NCI-H345 treated with DMSO at 0.1 percent for 48 hours (cell line): Measurements from ENCODE around the gene MAP3K5.

Experiments used
- DNase-seq: peaks from one replicate; lab custom pipeline; 2025; ENCODE audit not compliant: unreplicated experiment; lab: John Stamatoyannopoulos, UW

The MAP3K5 gene

DNA sequence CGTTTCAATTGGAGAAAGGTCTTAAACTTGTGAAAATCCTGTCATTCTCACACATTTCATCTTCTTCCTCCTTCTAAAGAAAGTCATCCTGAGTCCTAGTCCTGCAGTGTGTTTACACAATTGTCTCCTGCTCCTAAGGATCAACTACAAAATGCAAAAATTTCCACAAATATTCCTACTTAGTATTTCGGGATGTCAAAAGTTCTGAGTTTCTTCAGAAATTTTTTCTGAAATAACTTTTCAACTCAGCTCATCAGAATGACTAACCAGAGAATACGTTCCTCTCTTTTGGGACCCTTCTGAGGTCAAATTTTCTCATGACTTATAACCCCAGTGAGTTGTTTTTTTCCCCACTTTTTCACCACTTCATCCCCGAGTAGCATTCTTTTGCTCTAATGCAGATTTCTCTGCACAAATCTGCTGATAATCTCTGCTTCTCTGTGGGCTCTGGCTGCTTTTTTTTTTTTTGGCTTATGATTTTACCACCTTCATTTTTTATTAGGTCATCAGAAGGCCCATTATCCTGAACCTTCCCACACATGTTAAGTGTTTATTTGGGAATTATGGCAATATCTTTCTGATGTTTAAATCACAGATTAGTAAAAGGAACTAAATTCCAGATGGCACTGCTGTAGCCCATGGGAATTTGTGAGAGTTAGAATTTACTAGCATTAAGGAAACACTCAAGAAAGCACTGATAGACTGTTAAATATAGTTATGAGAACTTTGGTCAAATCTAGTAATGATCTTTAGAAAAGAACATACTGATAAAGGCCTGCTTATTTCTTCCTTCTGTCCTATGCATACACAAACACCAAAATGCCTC lies 41.4 kb downstream of the MAP3K5 start:
- DNase-seq, result no peak

DNA sequence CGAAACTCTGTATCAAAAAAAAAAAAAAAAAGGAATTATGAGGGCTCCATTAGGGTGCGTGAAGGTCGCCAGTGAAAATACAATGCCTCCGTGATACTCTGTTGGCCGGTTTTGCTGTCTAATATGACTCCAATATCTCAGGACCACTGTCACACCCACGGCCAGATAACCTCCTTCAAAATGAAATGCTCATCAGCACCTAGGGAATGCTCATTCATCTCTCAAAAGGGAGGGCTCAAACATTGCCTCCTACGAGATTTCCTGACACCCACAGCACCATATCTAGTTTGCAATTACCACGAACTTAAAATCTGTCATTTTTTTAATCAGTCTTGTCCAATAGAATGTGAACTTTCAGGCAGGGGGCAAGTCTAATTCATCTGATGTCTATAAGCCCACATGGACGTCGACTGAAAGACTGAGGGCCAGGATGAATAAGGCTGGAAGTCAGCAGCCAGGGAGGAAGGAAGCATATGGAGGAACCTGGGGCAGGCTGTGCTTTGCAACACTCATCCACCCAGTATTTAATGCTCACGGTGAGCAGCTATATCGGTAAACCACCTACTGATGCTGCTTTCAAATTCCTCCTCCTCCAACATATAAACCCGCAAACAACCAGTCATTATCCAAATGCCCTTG lies 42.8 kb downstream of the MAP3K5 start:
- no peak for DNase-seq

DNA sequence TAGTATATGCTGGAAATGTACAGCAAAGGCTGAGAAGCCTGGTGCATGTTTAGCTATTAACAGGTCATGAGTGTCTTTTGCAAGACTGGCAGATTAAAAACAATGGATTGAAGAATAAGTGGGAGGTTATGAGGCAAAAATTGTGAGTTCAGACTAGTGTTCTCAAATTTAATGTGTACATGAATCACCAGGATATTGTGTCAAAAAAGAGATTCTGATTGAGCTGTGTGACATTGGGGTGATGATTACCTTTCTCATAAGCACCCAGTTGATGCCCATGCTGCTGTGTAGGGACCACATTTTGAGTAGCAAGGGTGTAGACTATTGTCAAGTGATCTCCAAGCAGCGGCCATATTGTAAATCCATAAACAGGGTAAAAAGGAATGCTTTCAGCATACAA lies 44.8 kb downstream of the MAP3K5 start:
- DNase-seq, result no peak

DNA sequence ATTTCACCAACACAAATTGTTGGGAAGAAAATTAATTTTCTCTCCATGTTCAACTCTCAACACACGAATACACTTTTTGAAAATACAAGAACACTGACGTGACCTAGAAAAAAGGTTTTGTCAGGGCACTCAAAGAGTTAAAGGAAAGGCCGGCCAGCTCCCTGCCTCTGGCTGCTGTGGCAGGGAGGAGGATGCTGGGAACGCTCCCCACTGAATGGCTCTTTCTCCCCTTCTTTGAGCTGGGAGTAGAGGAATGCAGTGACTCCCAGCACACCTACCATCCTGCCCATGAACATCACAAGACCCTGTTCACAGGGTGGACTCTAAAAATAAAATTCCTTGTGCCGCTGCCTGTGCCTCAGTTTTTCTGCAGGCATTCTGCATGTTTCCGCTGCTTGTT lies 47.0 kb downstream of the MAP3K5 start:
- DNase-seq, result no peak

DNA sequence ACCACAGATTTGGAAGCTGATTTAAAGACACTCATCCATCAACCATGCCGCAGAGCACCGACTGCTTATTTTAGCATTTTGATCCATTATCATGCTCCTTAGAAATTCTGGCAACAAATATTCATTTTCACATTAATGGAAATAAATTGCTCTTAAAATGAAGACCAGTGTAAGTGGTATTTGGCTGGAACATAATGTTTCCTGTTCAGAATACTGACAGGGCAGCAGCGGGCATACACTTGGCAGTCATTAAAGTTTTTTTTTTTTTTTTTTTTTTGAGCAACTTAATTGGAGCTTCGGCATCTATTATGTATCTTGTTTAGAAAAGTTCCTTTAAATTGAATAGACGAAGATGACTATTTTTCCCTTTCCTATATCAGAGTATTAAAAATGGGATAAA lies 47.4 kb downstream of the MAP3K5 start:
- no peak for DNase-seq

DNA sequence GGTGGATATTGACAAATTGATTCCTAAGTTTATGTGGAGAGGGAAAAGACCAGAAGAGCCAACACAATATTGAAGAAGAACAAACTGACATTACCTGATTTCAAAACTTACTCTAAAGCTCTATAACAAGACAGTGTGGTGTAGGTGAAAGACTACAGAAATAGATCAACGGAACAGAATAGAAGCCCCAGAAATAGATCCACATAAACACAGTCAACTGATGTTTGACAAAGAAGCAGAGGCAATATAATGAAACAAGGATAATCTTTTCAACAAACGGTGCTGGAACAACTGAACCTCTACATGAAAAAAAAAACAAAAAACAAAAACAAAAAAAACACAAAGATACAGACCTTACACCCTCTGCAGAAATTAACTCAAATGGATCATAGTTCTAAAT lies 50.2 kb downstream of the MAP3K5 start:
- DNase-seq, result no peak

DNA sequence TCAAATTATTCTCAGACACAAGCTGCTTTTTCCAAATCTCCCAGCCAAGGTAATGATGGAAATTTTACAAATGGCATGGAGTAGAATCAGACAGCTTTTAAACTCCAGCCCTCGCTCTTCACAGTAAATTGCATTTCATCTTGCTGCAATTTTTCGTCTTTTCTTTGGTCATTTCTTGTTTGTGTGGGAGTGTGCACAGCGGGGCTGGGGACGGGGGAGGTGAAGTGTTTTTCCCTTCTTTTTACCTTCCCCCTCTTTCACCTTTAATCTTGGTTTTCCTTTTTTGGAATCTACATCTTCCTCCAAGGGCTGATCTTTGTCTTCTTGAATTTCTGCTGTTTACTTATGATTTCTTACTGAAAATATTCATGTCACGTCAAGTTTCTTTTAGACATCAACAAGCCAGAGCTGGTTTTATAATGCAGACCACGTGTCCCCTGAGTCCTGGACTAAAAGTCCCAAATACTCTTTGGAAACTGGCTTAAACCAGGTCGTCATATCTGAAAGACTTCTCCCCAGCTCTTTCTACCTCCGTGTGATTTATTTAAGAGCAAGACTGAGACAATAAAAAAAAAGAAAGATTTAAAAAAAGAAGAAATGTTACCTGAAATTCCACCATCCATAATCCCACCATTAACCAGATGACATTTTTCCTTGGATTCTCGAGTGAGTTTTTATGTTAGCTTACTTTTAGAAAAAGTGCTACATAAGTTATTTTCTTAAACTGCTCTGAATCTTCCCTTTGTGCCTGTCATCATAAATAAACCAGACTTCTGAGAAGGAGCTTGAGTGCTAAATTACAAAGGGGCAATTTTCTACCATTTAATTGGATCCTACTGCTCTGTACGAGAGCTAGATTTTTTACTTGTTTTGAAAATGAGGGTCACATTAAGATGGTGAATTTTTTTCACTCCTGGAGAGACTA lies 52.0 kb downstream of the MAP3K5 start:
- DNase-seq, result no peak

DNA sequence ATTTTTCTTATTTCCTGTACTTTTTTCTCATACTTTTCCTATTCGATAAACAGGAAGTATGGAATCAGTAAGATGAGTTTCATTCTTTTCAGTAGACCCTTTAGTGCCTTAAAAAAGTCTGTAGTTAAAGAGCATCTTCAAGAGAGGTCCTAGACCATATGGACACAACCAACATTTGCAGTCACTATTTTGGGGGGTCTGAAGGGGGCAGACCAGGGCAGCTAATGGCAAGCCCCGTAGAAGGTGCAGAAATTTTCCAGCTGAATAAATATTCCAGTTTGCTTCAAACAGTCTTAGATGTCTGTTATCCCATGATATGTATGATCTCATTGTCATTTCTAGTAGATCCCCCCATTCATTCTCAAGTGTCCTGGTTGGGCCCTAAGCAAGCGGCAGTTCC lies 52.8 kb downstream of the MAP3K5 start:
- DNase-seq, result no peak

DNA sequence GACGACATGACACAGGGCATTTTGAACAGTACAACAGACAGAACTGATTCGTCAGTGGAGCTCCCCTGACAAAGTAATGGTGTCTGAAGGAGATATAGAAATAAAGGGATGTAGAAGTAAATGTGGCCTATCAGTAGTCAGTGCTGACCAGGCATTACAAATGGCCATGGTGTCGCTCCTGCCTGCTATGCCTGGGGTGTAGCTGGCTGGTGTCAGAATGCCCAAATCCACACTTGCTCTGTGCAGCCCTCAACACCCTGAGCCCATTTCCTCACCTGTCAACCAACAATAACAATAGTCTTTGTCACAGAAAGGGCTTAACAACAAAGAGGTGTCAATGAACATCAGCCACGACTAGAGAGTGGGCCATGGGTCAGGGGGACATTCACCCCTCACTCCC lies 53.2 kb downstream of the MAP3K5 start:
- no peak for DNase-seq

DNA sequence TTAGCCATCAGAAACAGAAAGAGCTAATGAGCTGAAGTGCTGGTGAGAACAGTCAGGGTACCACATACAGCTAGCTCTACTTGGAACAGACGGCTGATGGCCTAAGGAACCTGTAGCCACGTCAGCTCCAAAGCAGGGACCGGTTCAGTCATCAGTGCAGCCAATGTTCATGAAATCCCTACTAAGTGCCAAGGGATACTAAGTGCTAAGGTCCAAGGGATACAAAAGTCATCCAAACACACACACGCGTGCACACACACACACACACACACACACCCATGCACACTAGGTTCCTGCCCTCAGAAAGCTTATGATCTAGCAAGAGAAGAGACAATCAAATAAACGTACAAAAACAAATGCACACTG lies 53.6 kb downstream of the MAP3K5 start:
- no peak for DNase-seq

DNA sequence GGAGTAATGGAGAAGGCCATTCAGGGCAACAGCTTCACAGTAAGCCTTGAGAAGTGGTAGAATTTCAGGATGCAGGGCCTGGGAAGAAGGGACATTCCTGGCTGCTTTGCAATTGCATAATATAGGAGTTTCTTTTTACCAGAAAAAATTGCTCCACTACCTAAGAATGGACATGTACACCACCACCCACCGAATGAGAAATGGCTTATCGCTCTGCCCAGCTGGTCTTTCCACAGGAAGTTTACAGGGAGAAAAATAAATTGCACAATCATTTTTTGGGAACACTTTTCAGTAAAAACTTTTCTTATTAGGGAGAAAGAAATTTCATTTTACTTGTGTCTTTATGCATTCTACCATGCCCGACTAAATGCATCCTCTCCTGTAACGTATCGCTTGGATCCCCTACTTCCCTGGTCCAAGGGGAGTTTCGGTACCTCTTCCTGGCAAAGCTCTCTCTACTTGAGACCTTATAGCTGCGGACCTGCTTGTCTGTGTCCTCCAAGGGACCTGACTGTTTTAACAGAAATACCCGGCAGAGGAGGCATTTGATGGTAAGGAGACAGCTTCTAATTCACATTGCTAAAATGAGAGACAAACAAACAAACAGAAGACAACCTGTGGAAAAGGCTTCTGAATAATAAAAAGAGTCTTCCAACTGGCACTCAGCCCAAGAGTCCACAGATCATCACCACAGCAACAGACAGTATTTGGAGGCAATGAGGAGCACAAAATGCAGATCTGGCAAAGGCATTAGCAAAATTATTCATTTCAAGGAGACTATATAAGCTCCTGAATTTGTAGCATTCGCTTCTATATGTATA lies 54.2 kb downstream of the MAP3K5 start:
- DNase-seq, result no peak

DNA sequence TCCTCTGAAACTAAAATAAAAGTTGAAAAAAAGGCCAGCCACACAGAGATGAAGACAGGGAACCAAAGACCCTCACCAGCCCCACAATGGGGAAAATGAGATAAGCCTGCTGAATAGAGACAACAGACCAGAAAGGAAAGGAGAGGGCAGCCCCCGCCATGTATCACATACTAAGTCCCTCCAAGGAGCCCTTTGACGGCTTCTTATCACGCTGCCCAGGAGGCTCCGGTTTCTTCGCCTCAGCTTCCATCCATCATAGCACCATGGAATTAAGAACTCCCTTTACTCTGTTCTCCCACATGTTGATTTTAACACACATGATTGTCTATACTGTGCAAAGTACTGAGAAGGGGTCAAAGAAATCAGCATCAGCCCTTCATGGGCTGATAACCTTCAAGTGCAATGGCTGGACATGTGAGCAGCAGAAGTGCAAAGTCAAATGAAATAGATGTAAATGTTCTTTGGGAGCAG lies 54.9 kb downstream of the MAP3K5 start:
- DNase-seq, result no peak

DNA sequence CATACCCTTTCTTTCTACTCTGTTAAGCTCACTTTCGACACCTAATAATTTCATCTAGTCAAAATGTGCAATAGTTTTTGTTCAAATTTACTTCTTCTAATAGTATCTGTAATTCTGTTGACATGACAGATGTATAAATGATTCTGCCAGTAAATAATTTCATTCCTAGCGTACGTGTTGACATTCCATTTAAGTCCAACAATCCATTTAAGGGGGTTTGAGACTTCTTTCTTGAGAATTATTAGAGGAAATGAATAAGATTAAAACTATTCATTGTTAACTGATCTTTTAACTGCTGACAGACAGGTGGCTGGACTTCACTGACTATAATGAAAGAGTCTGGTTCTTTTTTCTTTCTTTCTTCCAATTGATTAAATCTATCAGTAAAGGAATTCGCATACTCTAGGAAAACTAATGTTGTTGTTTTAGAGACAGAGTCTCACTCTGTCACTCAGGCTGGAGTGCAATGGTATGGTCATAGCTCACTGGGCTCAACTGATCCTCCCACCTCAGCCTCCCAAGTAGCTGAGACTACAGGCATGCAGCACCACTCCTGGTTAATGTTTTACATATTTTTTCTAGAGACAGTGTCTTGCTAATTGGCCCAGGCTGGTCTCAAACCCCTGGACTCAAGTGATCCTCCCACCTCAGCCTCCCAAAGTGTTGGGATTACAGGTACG lies 55.9 kb downstream of the MAP3K5 start:
- no peak for DNase-seq

DNA sequence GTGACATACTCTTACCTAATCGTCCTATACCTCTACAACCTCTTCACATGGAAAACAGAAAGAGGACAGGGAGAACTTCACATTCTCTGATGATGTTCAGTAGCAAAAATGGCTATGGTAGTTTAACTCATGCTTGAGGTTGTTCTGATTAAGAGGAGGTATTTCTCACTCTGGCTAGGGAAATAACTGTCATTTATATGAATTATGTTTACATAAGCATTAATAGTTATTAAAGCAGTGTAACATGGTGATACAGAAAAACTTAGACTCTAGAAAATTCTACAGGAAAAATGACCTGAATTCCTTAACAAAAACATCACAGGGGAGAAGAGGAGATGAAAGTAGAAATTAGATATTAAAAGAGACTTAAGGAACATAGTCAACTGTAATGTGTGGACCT lies 57.3 kb downstream of the MAP3K5 start:
- no peak for DNase-seq

DNA sequence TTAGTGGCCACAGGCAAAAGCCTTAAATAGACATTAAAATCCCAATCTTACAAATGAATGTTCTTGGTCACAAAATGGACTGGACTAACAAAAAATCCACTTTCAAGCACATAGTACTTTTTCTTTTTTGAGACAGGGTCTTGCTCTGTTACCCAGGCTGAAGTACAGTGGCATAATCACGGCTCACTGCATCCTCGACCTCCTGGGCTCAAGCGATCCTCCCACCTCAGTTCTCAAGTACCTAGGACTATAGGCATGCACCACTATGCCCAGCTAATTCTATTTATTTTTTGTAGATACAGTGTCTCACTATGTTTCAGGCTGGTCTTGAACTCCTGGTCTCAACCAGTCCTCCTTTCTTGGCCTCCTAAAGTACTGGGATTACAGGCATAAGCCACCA lies 59.4 kb downstream of the MAP3K5 start:
- DNase-seq, result no peak

DNA sequence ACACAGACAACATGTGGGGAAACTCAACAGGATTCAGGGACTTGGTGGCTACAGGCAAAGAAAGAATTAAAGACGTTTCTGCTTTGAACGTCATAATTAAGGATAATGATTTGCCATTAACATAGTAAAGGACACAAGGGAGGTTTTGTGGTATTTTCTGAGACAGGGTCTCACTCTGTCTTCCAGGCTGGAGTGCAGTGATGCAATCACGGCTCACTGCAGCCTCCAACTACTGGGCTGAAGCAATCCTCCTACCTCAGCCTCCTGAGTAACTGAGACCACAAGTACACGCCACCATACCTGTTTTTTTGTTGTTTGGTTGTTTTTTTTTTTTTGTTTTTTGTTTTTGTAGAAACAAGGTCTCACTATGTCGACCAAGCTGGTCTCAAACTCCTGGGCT lies 62.4 kb downstream of the MAP3K5 start:
- no peak for DNase-seq

DNA sequence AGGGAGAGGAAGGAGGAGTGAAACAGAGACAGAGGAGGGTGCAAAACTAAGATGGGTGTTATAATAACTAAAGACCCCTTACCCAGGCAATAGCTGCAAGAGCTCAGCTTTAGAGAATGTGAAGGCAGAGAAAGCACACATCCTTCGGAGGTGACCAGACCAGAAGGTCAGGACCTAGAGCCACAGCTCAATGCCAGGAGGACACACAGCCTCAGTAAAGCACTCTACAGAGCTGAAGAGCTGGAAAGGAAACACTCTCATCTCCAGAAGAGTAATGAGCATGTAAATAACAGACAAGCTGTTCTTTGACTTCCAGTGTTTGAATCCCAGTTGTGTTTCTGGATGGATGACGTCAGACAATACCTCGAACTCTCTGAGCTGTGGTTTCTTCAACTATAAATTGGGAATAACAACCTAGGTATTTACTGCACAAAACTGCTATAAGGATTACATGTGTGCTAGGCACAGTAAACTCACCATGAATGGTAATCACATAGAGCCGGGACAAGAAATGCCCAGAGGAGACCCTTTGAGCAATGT lies 63.2 kb downstream of the MAP3K5 start:
- DNase-seq, result no peak

DNA sequence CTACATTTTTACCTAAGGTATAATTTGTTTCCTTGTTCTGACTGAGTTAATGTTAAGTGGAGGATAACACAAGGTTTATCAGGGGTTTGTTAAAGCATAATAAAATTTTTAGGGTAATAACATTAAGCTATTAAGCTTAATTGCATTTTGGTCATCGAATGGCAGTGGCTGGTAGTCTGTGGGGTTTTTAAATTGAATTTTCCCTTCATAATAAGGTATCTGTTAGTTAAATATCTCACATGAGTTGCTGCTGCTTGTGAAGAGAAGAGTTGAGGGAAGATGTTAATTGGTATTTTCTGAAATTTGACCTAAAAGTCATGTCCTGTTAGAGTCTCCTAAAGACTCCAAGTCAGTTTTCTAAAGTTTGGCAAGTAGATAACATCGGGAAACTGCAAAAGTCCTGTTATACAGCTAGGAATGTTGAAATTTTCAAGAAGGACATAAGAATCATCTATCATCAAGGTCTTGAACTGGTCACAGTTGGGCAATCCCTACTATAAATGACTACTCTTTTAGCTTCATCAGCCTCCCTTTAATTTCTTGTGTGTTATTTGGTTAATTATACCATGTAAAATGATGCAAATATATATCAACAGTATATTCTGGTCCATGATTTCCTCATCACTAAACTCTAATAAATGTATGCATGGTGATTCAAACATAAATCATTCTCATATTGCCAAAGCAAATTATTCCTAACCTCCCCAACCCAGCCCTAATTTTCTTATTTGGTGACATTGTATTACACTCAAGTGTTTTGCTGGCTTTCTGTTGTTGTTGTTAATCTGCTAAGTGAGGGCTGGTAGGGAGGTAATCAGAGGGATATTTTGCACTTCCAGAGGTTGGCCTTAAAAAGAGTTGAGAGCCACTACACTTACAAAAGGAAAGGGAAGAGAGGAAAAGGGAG lies 64.0 kb downstream of the MAP3K5 start:
- no peak for DNase-seq
